EH (cell line): ENCODE results near the gene SLC37A2.
A peak's percentile ranks its signal among the peaks of the same experiment; 100 is the strongest.

ENCODE experiments used
- DNase-seq: peaks from one replicate; pipeline ENCODE4 v3.0.0-alpha.2; 2015; ENCODE audit warnings: low read depth

The SLC37A2 gene

GRCh38 chr11:125071435-125071834 lies 8.3 kb downstream of the SLC37A2 start:
- peak; percentile 52 for DNase-seq

- no peak for DNase-seq
Observed at GRCh38 chr11:125071846-125072217, 8.7 kb downstream of the SLC37A2 start.

- DNase-seq, result no peak
Observed at GRCh38 chr11:125072218-125072960, 9.3 kb downstream of the SLC37A2 start.

DNA sequence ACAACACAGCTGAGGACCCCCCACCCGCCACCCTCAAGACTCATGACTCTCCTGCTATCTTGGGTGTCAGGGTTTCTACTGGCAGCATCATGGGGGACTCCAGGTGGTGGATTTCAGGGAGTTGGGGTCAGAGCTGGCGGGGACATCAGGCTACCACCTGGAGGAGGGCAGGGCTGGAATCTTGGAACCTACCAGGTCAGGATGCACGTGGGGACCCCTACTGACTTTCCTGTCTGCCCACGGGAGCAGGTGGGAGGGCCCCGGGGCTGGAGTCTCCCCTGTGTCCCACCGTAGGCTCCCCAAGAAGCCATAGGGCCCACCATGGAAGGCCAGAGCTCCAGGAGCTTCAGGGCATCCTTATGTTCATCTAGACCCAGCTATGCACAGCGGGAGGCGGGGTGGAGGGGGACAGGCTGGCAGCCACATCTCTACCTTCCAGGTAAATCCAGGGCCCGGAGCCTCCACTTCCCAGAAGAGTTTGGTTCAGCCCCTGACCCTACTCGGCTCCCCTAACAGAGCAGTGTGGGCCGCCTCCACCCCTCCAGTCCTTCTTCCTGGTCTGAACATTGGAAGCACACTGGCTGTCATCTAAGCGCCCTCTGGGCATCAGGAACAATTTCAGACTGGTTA lies 10.0 kb downstream of the SLC37A2 start:
- DNase-seq, result no peak

DNA sequence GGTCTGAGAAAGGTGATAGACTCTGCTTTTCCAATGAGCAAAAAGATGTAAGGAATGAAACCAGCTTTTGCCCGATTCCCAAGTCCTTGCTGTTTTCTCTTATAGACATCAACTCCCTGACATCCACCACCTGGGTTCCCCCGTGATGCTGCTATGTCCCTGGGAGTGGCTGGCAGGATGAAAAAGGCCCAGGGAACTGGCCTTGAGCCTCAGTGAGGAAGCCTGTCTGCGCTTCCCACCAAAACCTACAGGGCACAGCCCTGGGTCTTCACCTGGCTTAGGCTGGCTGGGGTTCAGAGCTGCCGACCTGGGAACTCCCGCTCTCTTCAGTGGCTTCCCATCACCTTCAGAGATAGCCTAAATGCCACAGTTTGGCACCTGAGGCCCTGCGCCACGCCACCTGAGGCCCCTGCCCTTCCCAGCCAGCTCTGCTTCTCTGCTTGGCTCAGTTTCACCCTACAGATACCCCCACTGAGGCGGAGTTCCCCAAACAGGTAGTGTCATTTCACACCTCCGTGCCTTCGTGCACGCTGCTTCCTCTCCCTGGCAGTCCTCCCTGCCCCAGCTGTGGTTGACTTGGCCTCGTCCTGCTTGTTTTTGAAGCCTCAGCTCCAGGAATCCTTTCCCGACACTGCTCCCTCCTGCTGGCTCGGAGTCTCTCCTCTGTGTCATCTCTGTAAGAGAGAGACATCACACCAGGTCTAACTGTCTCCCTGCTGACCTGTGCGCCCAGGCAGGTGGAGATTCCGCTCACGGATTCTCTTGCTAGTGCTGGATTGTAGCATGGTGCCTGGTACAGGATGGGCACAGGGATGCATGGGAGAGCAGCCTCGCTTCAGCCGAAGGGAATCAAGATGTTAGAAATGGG lies 10.7 kb downstream of the SLC37A2 start:
- no peak for DNase-seq

- no peak for DNase-seq
Observed at GRCh38 chr11:125074511-125075241, 11.6 kb downstream of the SLC37A2 start.

DNA sequence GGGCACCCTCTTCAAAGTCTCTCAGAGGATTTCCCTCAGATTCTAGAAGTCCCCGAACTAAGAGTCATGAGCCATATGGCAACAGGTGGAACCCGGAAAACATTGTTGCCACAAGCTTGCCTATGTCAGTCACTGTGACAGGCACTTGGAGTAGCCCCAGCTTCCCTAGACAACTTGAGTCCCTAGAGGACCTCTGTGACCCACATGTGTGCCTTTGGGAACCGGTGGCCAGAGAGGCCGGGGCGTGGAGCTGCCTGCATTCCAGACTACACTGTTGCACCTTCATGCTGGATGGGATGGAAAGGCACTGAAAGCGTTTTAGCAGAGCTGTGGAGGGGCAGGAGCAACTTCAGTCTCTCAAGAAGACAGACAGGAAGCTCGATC lies 12.1 kb downstream of the SLC37A2 start:
- DNase-seq, result no peak

DNA sequence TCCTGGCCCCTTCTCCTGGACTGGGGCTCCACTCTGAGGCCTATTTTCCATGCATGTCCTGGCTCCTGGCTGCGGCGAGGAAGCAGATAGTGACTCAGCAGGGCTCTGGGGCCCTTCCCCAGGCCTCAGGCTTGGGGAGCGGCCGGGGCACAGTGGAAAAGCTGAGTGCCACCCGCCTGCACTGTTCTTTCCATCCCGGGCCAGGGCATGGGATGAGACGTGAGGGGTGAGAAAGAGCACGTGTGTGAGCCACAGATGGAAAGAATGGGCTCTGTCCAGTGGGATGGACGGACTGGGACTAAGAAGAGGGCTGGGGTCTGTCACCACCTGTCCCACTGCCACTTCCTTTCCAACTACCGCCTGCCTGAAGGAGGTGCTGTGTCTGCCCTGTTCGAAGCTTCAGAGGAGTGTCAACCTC lies 12.8 kb downstream of the SLC37A2 start:
- no peak for DNase-seq

- DNase-seq, result no peak
Observed at GRCh38 chr11:125076378-125076945, 13.4 kb downstream of the SLC37A2 start.

- no peak for DNase-seq
Observed at GRCh38 chr11:125078016-125078415, 14.9 kb downstream of the SLC37A2 start.

GRCh38 chr11:125078516-125079140 lies 15.5 kb downstream of the SLC37A2 start:
- DNase-seq, result no peak

- DNase-seq, result no peak
Observed at GRCh38 chr11:125079151-125079877, 16.2 kb downstream of the SLC37A2 start.

- no peak for DNase-seq
Observed at GRCh38 chr11:125079878-125080530, 16.9 kb downstream of the SLC37A2 start.

DNA sequence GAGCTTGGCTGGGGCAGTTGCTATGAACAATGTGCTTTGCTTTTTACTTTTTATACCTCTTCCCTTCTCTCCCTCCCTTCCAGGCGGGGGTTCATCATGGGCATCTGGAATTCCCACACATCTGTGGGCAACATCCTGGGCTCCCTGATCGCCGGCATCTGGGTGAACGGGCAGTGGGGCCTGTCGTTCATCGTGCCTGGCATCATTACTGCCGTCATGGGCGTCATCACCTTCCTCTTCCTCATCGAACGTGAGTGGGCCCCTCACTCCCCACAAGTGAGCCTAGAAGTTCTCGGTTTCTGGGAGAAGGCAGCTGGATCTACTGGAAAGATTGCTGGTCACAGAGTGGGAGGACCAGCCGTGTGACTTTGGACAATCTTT lies 17.4 kb downstream of the SLC37A2 start:
- DNase-seq, result no peak

- DNase-seq, result no peak
Observed at GRCh38 chr11:125081098-125081798, 18.1 kb downstream of the SLC37A2 start.

DNA sequence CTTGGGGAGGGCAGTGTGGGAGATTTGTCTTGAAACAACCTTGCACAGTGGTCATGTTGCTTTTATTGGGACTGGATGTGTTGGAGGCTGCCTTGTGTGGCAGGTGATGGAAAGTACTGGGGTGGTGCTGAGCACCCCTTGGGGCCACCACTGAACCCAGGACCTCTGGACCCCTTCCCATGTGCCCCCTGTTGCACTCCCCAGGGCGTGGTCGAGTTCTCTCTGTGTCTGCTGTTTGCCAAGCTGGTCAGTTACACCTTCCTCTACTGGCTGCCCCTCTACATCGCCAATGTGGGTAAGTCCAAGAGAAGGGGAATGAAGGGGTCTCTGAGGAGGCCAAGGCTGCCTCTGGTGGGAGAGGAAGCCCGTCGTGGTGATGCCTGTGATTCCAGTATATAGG lies 18.9 kb downstream of the SLC37A2 start:
- no peak for DNase-seq

GRCh38 chr11:125082611-125083311 lies 19.7 kb downstream of the SLC37A2 start:
- peak; percentile 85 for DNase-seq

- DNase-seq, result no peak
Observed at GRCh38 chr11:125083312-125084056, 20.4 kb downstream of the SLC37A2 start.
